GM12878 (cell line): ENCODE measurements around the gene PHC1. TPM values are rescaled to one million over a fixed set of nuclear protein-coding genes. Genes with fewer than 3 reads are reported as not detected.

Experiments
- ATAC-seq: fragments of 200-7000 bp; cut with Tn5 transposase; 3 replicates; pipeline ENCODE4 v1.9.1; 2020; ENCODE audit warnings: mild to moderate bottlenecking, moderate library complexity
- BruUV-seq: library from RNA; stranded (reverse); fragments of 400-500 nt; replicated peaks from 2 replicates; lab custom pipeline; 2021; lab: Mats Ljungman, UMichigan
- CTCF ChIA-PET: fragments of 300-600 bp; sonication (Branson Sonifier 250); formaldehyde crosslinking; extraction: SDS; loops from one replicate; lab custom pipeline; 2021; ENCODE audit warnings: inconsistent platforms; lab: Yijun Ruan, JAX
- POLR2A ChIA-PET: fragments of 350-600 bp; formaldehyde crosslinking; extraction: SDS; loops from one replicate; lab custom pipeline; 2021; ENCODE audit warnings: inconsistent platforms; lab: Charles Lee
- RAD21 ChIA-PET: fragments of 300-600 bp; sonication (Branson Sonifier 250); formaldehyde crosslinking; loops from one replicate; lab custom pipeline; 2023; ENCODE audit warnings: antibody characterized with exemption; ENCODE audit not compliant: unreplicated experiment; lab: Charles Lee
- SMC1A ChIA-PET: fragments of 300-600 bp; sonication (Branson Sonifier 250); formaldehyde crosslinking; loops from one replicate; lab custom pipeline; 2023; ENCODE audit not compliant: unreplicated experiment, uncharacterized antibody; lab: Charles Lee
- DNase-seq: peaks from one replicate; pipeline ENCODE4 v3.0.0-alpha.2; 2011; ENCODE audit warnings: low read depth, low spot score
- FAIRE-seq: peaks from 3 replicates; lab custom pipeline; 2011; peaks lifted over from hg19 to GRCh38; lab: Jason Lieb, UNC
- H2AFZ ChIP-seq: 2 replicates; pipeline ENCODE4 v1.6.0; 2011; ENCODE audit warnings: low read depth, low read length, control low read depth; ENCODE audit not compliant: control insufficient read depth
- H3K27ac ChIP-seq: 2 replicates; pipeline ENCODE4 v1.5.1; 2011; ENCODE audit warnings: control low read depth; ENCODE audit not compliant: control insufficient read depth, insufficient read depth
- H3K27me3 ChIP-seq, 2 experiments: replicated peaks in 1 of 2; 2 replicates each; pipeline versions ENCODE4 v1.6.0 to v1.6.1; 2011; ENCODE audit warnings: low read length in 1 of 2; ENCODE audit not compliant: control insufficient read depth in 2 of 2, insufficient read depth in 2 of 2
- H3K36me3 ChIP-seq, 2 experiments: 2 replicates each; pipeline ENCODE4 v1.5.1; 2011; ENCODE audit warnings: low read length in 1 of 2; ENCODE audit not compliant: control insufficient read depth in 2 of 2, insufficient read depth in 2 of 2
- H3K4me1 ChIP-seq: 2 replicates; pipeline ENCODE4 v1.6.1; 2011; ENCODE audit warnings: mild to moderate bottlenecking, low read length, moderate library complexity, mixed read lengths; ENCODE audit not compliant: control insufficient read depth, insufficient read depth
- H3K4me2 ChIP-seq: 2 replicates; pipeline ENCODE4 v1.6.0; 2011; ENCODE audit warnings: control low read depth; ENCODE audit not compliant: control insufficient read depth, insufficient read depth
- H3K4me3 ChIP-seq: fragments of 200-600 bp; sonication (generic); 2 replicates; pipeline ENCODE4 v1.5.1; 2016
- H3K79me2 ChIP-seq: 2 replicates; pipeline ENCODE4 v1.6.0; 2011; ENCODE audit warnings: low read length; ENCODE audit not compliant: control insufficient read depth, insufficient read depth
- H3K9ac ChIP-seq: 2 replicates; pipeline ENCODE4 v1.8.0; 2011; ENCODE audit warnings: low read length, control low read depth, mixed read lengths; ENCODE audit not compliant: control insufficient read depth, insufficient read depth
- H3K9me3 ChIP-seq: replicated peaks from 3 replicates; pipeline ENCODE4 v1.5.1; 2011; ENCODE audit warnings: mild to moderate bottlenecking, low read length; ENCODE audit not compliant: control insufficient read depth, insufficient read depth
- H4K20me1 ChIP-seq: 2 replicates; pipeline ENCODE4 v1.6.0; 2011; ENCODE audit not compliant: control insufficient read depth, insufficient read depth
- BCLAF1 ChIP-seq: fragments of 450-650 bp; IDR thresholded peaks from 2 replicates; pipeline ENCODE4 v1.6.1; 2017; ENCODE audit warnings: antibody characterized with exemption, mild to moderate bottlenecking, moderate library complexity
- CBX3 ChIP-seq: fragments of 200-600 bp; sonication (generic); IDR thresholded peaks from 2 replicates; pipeline ENCODE4 v1.6.1; 2016; ENCODE audit warnings: low read depth, borderline replicate concordance
- CEBPB ChIP-seq, 2 experiments: fragments of 150-350 bp in 1 of 2; IDR thresholded peaks; 2 replicates each; pipeline ENCODE4 v1.6.1; 2012 to 2014; ENCODE audit warnings: low read depth in 2 of 2, low read length in 2 of 2, borderline replicate concordance in 1 of 2, inconsistent platforms in 1 of 2
- DPF2 ChIP-seq: fragments of 450-650 bp; IDR thresholded peaks from 2 replicates; pipeline ENCODE4 v1.6.1; 2017; ENCODE audit warnings: mild to moderate bottlenecking
- MAX ChIP-seq: IDR thresholded peaks from 2 replicates; pipeline ENCODE4 v1.6.1; 2012; ENCODE audit warnings: low read depth, low read length, improper control_type of control experiment
- NR2C1 ChIP-seq: fragments of 450-650 bp; IDR thresholded peaks from 2 replicates; pipeline ENCODE4 v1.6.1; 2017; ENCODE audit warnings: antibody characterized with exemption, mild to moderate bottlenecking, moderate library complexity
- NR2C2 ChIP-seq: IDR thresholded peaks from 2 replicates; pipeline ENCODE4 v1.6.1; 2011; ENCODE audit warnings: borderline replicate concordance, low read depth; ENCODE audit not compliant: control insufficient read depth, insufficient read length
- RFX5 ChIP-seq: IDR thresholded peaks from 2 replicates; pipeline ENCODE4 v1.6.1; 2011; ENCODE audit warnings: low read depth, low read length, improper control_type of control experiment
- YY1 ChIP-seq: IDR thresholded peaks from 2 replicates; pipeline ENCODE4 v1.6.1; 2011; ENCODE audit warnings: low read depth, mild to moderate bottlenecking, low read length
- ZBTB33 ChIP-seq: fragments of 450-650 bp; IDR thresholded peaks from 2 replicates; pipeline ENCODE4 v1.6.1; 2017; ENCODE audit warnings: mild to moderate bottlenecking
- ZBTB4 ChIP-seq: fragments of 450-650 bp; formaldehyde crosslinking; IDR thresholded peaks from 2 replicates; pipeline ENCODE4 v1.4.0; 2022; ENCODE audit warnings: mild to moderate bottlenecking, moderate library complexity
- WGBS: methylation state at CpG from one replicate; pipeline ENCODE4 v1.1.6; 2016; ENCODE audit warnings: low lambda C conversion rate; ENCODE audit not compliant: insufficient replicate concordance, insufficient coverage; ENCODE audit errors: missing lambda C conversion rate; 5-methylcytosine and 5-hydroxymethylcytosine counted together
- in situ Hi-C: fragments of 300-500 bp; cut with MboI; formaldehyde crosslinking; loops from 9 replicates; pipeline ENCODE4 v1.14.3; 2018; ENCODE audit warnings: mixed read lengths
- intact Hi-C: fragments of 100-400 bp; cut with micrococcal nuclease; formaldehyde crosslinking; loops from one replicate; pipeline ENCODE4 v1.14.2; 2022; ENCODE audit not compliant: unreplicated experiment
- polyA plus RNA-seq, 11 experiments: library from polyadenylated mRNA; depleted of rRNA in 4 of 11; unstranded in 6 of 11; stranded (reverse) in 5 of 11; fragments of >200 nt; fragmentation: Nextera tagmentation in 4 of 11; fragmentation: Illumina TruSeq in 1 of 11; extraction: Ambion mirVana in 4 of 11; extraction: Trizol in 1 of 11; gene quantifications; 1 replicate in 1 of 11; 2 replicates in 10 of 11; pipeline versions ENCODE4 v1.2.1 to v1.2.3, GENCODE V29; 2011 to 2016; ENCODE audit warnings: inconsistent platforms in 2 of 11, missing spikeins in 2 of 11, low read depth in 1 of 11
- total RNA-seq, 4 experiments: library from RNA; depleted of rRNA in 3 of 4; stranded (reverse); fragments of >200 nt in 3 of 4; fragmentation: Illumina TruSeq in 1 of 4; extraction: Trizol in 1 of 4; gene quantifications; 2 replicates each; pipeline versions ENCODE4 v1.2.1 to v1.2.3, GENCODE V29; 2013 to 2021

Gene PHC1
- total and polyA plus RNA-seq, 10 of the 15 experiments (the other 5 are each of a cell fraction or from before 2014, with no cell fraction given) = 0.50 to 16.3 (median 2.1) TPM

- TF ChIP-seq BCLAF1 = no peak
- TF ChIP-seq DPF2 = no peak
These were observed 72.9 kb downstream of the PHC1 start (continued) for GRCh38 chr12:8987163-8987562.

GRCh38 chr12:8987685-8988084, 73.4 kb downstream of the PHC1 start:
- H3K79me2 ChIP-seq = no peaks in the 10 kb centered on the region
- ChIA-PET RAD21 (no interaction called here), CTCF (no interaction called here), POLR2A (no interaction called here), SMC1A (no interaction called here)
- TF ChIP-seq ZBTB4 (CRISPR knock-in tag) (no peak), NR2C1 (no peak), CEBPB (IDR thresholded peaks at IDR 0.05; ENCODE audit: borderline replicate concordance in 1 of 2, low read depth in 2 of 2, low read length in 2 of 2) (no peak), RFX5 (no peak), ZBTB33 (no peak), CBX3 (no peak), YY1 (no peak), MAX (no peak), NR2C2 (no peak)
- no peaks in the 10 kb centered on the region for H4K20me1 ChIP-seq
- no peak overlapping the region for H3K27ac ChIP-seq
- FAIRE-seq (no peak), DNase-seq (no peak), ATAC-seq (no peak)
- no peaks in the 10 kb centered on the region for H3K27me3 ChIP-seq
- H3K4me3 ChIP-seq = no peak overlapping the region
- in situ Hi-C loops = no loop called here
- H3K9me3 ChIP-seq = no peaks in the 10 kb centered on the region
- BruUV-seq = no TSS peak
- intact Hi-C loops = no loop called here
- no peak overlapping the region for H2AFZ ChIP-seq
- no peaks in the 10 kb centered on the region for H3K36me3 ChIP-seq
- WGBS = 44% methylated on average over 1 of the region's 1 CpG
- H3K4me2 ChIP-seq = peak overlapping the region; percentile 31
- no peak overlapping the region for H3K9ac ChIP-seq
- peaks cover 5% of the 10 kb centered on the region; the same call in 1 of the 2 replicates for H3K4me1 ChIP-seq
